ENCODE measurements around the gene EEF2. TPM values are rescaled to one million over a fixed set of nuclear protein-coding genes. Genes with fewer than 3 reads are reported as not detected.

The EEF2 gene
- total RNA-seq, 1 donor from 2014 or later, result 3,162 TPM

DNA sequence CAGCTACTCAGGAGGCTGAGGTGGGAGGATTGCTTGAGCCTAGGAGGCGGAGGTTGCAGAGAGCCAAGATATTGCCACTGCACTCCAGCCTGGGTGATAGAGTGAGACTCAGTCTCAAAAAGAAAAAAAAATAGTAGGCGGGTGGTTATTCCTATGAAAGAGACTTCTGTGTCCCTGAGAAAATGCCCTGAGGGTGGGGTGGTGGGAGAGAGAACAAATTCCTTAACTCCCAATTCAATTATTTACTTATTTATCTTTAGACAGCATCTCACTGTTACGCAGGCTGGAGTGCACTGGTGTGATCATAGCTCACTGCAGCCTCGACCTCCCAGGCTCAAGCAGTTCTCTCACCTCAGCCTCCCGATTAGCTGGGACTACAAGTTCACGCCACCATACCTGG lies 10.3 kb upstream of the EEF2 start:
- no peak for TF ChIP-seq CTCF (IDR thresholded peaks at IDR 0.05)

GRCh38 chr19:3990815-3991117 lies 5.5 kb upstream of the EEF2 start:
- no peaks in the 10 kb centered on the region for H3K36me3 Mint-ChIP-seq (ENCODE audit: unreplicated experiment)
- no peak for DNase-seq (ENCODE audit: extremely low spot score, unreplicated experiment)
- no peak for TF ChIP-seq CTCF (IDR thresholded peaks at IDR 0.05)
- no peaks in the 10 kb centered on the region for H3K9me3 Mint-ChIP-seq (ENCODE audit: unreplicated experiment)
- no peak overlapping the region for H3K27ac Mint-ChIP-seq (ENCODE audit: unreplicated experiment)
- H3K4me1 Mint-ChIP-seq (ENCODE audit: unreplicated experiment), result peaks cover 24% of the 10 kb centered on the region
- H3K4me3 Mint-ChIP-seq (ENCODE audit: unreplicated experiment), result no peak overlapping the region
- no peaks in the 10 kb centered on the region for H3K27me3 Mint-ChIP-seq (ENCODE audit: unreplicated experiment)

More for the DNA sequence above, 10.3 kb upstream of the EEF2 start:
- no peak for DNase-seq (ENCODE audit: extremely low spot score, unreplicated experiment)
- H3K27me3 Mint-ChIP-seq (ENCODE audit: unreplicated experiment), result no peaks in the 10 kb centered on the region
- no peaks in the 10 kb centered on the region for H3K36me3 Mint-ChIP-seq (ENCODE audit: unreplicated experiment)
- no peak overlapping the region for H3K4me3 Mint-ChIP-seq (ENCODE audit: unreplicated experiment)
- H3K27ac Mint-ChIP-seq (ENCODE audit: unreplicated experiment), result no peak overlapping the region
- no peaks in the 10 kb centered on the region for H3K9me3 Mint-ChIP-seq (ENCODE audit: unreplicated experiment)
- peaks cover 2% of the 10 kb centered on the region for H3K4me1 Mint-ChIP-seq (ENCODE audit: unreplicated experiment)

DNA sequence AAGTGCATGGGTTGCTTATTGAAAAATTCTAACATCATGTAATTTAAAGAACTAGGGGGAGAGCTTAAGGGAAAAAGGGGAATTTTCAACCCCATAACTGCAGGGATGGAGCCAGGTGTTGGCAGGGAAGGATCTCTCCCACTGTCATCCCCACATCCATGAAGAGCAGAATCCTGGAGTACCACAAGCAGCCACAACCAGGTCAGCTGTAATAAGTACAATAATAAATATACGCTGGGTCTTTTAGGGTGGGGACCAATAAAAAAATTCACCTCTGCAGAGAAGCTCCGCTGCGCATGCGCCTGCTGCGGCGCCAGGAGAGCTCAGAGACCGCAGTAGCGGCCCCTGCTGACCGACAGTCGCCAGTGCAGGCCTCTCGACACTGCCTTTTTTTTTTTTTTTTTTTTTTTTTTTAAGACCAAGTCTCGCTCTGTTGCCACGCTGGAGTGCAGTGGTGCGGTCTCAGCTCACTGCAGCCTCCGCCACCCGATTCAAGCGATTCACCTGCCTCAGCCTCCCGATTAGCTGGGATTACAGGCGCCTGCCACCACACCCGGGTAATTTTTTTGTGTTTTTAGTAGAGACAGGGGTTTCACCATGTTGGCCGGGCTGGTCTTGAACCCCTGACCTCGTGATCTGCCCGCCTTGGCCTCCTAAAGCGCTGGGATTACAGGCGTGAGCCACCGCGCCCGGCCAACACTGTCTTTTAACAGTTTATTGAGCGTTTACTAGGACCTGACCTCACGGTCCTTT lies 2.5 kb upstream of the EEF2 start:
- Mint-ChIP-seq H3K27ac (ENCODE audit: unreplicated experiment) (peak overlapping the region; percentile 82), H3K4me1 (ENCODE audit: unreplicated experiment) (peaks cover 45% of the 10 kb centered on the region), H3K27me3 (ENCODE audit: unreplicated experiment) (no peaks in the 10 kb centered on the region), H3K36me3 (ENCODE audit: unreplicated experiment) (peaks cover 15% of the 10 kb centered on the region), H3K4me3 (ENCODE audit: unreplicated experiment) (peak overlapping the region; percentile 67), H3K9me3 (ENCODE audit: unreplicated experiment) (no peaks in the 10 kb centered on the region)
- peak; percentile 96 for DNase-seq (ENCODE audit: extremely low spot score, unreplicated experiment)
- TF ChIP-seq CTCF (IDR thresholded peaks at IDR 0.05), result peak; percentile 79

- no peaks in the 10 kb centered on the region for H3K9me3 Mint-ChIP-seq (ENCODE audit: unreplicated experiment)
- no peaks in the 10 kb centered on the region for H3K27me3 Mint-ChIP-seq (ENCODE audit: unreplicated experiment)
- peak overlapping the region; percentile 96 for H3K4me3 Mint-ChIP-seq (ENCODE audit: unreplicated experiment)
- H3K36me3 Mint-ChIP-seq (ENCODE audit: unreplicated experiment), result peaks cover 22% of the 10 kb centered on the region
- peak; percentile 72 for TF ChIP-seq CTCF (IDR thresholded peaks at IDR 0.05)
- H3K4me1 Mint-ChIP-seq (ENCODE audit: unreplicated experiment), result peaks cover 49% of the 10 kb centered on the region
- peak overlapping the region; percentile 94 for H3K27ac Mint-ChIP-seq (ENCODE audit: unreplicated experiment)
- no peak for DNase-seq (ENCODE audit: extremely low spot score, unreplicated experiment)
These were observed 1.2 kb upstream of the EEF2 start for GRCh38 chr19:3986260-3987041.

DNA sequence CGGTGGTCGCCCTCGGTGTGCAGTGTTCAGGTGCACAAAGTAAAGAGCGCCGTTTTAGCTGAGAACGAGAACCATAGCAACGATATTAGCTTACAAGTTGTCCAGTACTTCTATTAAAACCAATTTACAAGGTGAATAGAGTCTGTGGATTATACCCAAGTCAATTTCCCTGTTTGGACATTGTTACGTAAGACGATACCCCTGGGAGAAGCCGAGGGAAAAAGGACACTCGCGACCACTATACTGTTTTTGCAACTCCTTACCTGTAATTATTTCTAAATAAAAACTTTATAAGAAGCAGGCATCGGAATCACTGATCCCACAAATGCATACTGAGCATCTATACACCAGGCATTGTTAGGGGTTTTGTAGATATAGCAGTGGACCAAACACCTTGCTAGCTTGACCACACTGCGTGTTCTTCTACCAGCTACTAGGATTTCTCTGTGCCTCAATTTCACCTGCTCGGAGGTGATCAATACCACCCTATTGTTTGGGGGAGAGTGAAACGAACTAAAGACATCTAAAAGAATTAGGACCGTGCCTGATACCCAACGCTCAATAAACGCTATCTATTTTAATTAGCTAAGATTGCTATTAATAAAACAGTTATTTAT lies 488 bp upstream of the EEF2 start:
- Mint-ChIP-seq H3K27ac (ENCODE audit: unreplicated experiment) (peak overlapping the region; percentile 94), H3K27me3 (ENCODE audit: unreplicated experiment) (no peaks in the 10 kb centered on the region), H3K36me3 (ENCODE audit: unreplicated experiment) (peaks cover 26% of the 10 kb centered on the region), H3K9me3 (ENCODE audit: unreplicated experiment) (no peaks in the 10 kb centered on the region), H3K4me3 (ENCODE audit: unreplicated experiment) (peak overlapping the region; percentile 96), H3K4me1 (ENCODE audit: unreplicated experiment) (peaks cover 50% of the 10 kb centered on the region)
- no peak for TF ChIP-seq CTCF (IDR thresholded peaks at IDR 0.05)
- no peak for DNase-seq (ENCODE audit: extremely low spot score, unreplicated experiment)
